ENCODE measurements around the gene TRMT112. TPM values are rescaled to one million over a fixed set of nuclear protein-coding genes. Genes with fewer than 3 reads are reported as not detected.
A peak's percentile ranks its signal among the peaks of the same experiment; 100 is the strongest.
"Not testable (repeated sequence)": the region's sequence is repeated elsewhere in the genome, so short reads cannot be mapped to it uniquely, and the experiment has no call there.

Gene TRMT112
- total RNA-seq, 1 donor from 2014 or later, result 83.4 TPM

- intact Hi-C loops (cut with micrococcal nuclease), result no loop called here
- peak; percentile 74 for ATAC-seq
- DNase-seq, result peak; percentile 26
These were observed 17.7 kb upstream of the TRMT112 start for GRCh38 chr11:64334764-64335735.

GRCh38 chr11:64333556-64333955 is 16.2 kb upstream of the TRMT112 start:
- ATAC-seq, result no peak
- intact Hi-C loops (cut with micrococcal nuclease), result no loop called here
- DNase-seq, result no peak

GRCh38 chr11:64331569-64332371 is 14.4 kb upstream of the TRMT112 start:
- intact Hi-C loops (cut with micrococcal nuclease), result no loop called here
- DNase-seq (peak; percentile 82), ATAC-seq (peak; percentile 69)

- intact Hi-C loops (cut with micrococcal nuclease), result no loop called here
- ATAC-seq (no peak), DNase-seq (no peak)
These were observed 13.5 kb upstream of the TRMT112 start for GRCh38 chr11:64330888-64331287.

GRCh38 chr11:64327993-64328392 is 10.6 kb upstream of the TRMT112 start:
- DNase-seq, result no peak
- ATAC-seq, result no peak
- intact Hi-C loops (cut with micrococcal nuclease), result no loop called here

GRCh38 chr11:64327375-64327774 is 10.0 kb upstream of the TRMT112 start:
- intact Hi-C loops (cut with micrococcal nuclease), result no loop called here
- DNase-seq (no peak), ATAC-seq (no peak)

GRCh38 chr11:64324692-64325469 is 7.5 kb upstream of the TRMT112 start:
- ATAC-seq, result no peak
- intact Hi-C loops (cut with micrococcal nuclease), result no loop called here
- DNase-seq, result no peak

GRCh38 chr11:64323984-64324383 is 6.6 kb upstream of the TRMT112 start:
- ATAC-seq; intact Hi-C loops (cut with micrococcal nuclease): not testable (repeated sequence)

GRCh38 chr11:64323373-64323772 is 6.0 kb upstream of the TRMT112 start:
- no peak for DNase-seq
- intact Hi-C loops (cut with micrococcal nuclease), result no loop called here
- ATAC-seq, result no peak

More at GRCh38 chr11:64323984-64324383, 6.6 kb upstream of the TRMT112 start:
- not testable (repeated sequence) for DNase-seq

GRCh38 chr11:64322925-64323260 is 5.5 kb upstream of the TRMT112 start:
- intact Hi-C loops (cut with micrococcal nuclease), result no loop called here
- DNase-seq (no peak), ATAC-seq (no peak)

GRCh38 chr11:64321533-64321932 is 4.2 kb upstream of the TRMT112 start:
- DNase-seq (no peak), ATAC-seq (no peak)
- intact Hi-C loops (cut with micrococcal nuclease), result no loop called here

- no peak for ATAC-seq
- intact Hi-C loops (cut with micrococcal nuclease), result no loop called here
- DNase-seq, result no peak
These were observed 3.7 kb upstream of the TRMT112 start for GRCh38 chr11:64321026-64321425.

GRCh38 chr11:64320556-64320955 is 3.2 kb upstream of the TRMT112 start:
- ATAC-seq (no peak), DNase-seq (no peak)
- intact Hi-C loops (cut with micrococcal nuclease), result no loop called here

- DNase-seq, result peak; percentile 44
- intact Hi-C loops (cut with micrococcal nuclease), result no loop called here
These were observed 1.7 kb upstream of the TRMT112 start for GRCh38 chr11:64318766-64319761.

GRCh38 chr11:64317961-64318765 is 804 bp upstream of the TRMT112 start, which contains the start of gene PRDX5:
Gene PRDX5 (plus strand): TSS chr11:64318121. CDS start chr11:64318216, 95 bp downstream.
- ATAC-seq (peak; percentile 90), DNase-seq (peak; percentile 98)
- intact Hi-C loops (cut with micrococcal nuclease), result no loop called here

More at GRCh38 chr11:64318766-64319761, 1.7 kb upstream of the TRMT112 start:
- no peak for ATAC-seq

- intact Hi-C loops (cut with micrococcal nuclease), result no loop called here
- no peak for ATAC-seq
- DNase-seq, result no peak
These were observed 561 bp downstream of the TRMT112 start for GRCh38 chr11:64316672-64317324.
